Measurements from ENCODE around the gene OR10H3. TPM values are rescaled to one million over a fixed set of nuclear protein-coding genes. Genes with fewer than 3 reads are reported as not detected.

OR10H3 gene
- total RNA-seq, 1 donor from 2014 or later: not detected

- no peaks in the 10 kb centered on the region for H3K27me3 Mint-ChIP-seq (ENCODE audit: low read depth, unreplicated experiment)
- Histone ChIP-seq H3K9ac (ENCODE audit: low read length) (no peak overlapping the region), H3K27ac (ENCODE audit: low read depth, low read length) (no peak overlapping the region), H3K4me3 (ENCODE audit: insufficient read depth, low read depth, low read length) (no peak overlapping the region), H4K20me1 (ENCODE audit: insufficient read depth, low read length) (no peaks in the 10 kb centered on the region), H3K36me3 (ENCODE audit: insufficient read depth, low read length) (no peaks in the 10 kb centered on the region), H3K9me3 (ENCODE audit: insufficient read depth, low read depth, low read length) (no peaks in the 10 kb centered on the region), H2AFZ (ENCODE audit: low read depth, low read length) (no peak overlapping the region), H3K4me1 (ENCODE audit: insufficient read depth, low read length) (no peaks in the 10 kb centered on the region), H3K79me2 (ENCODE audit: insufficient read depth, low read length) (no peaks in the 10 kb centered on the region), H3K4me2 (ENCODE audit: low read length) (no peak overlapping the region), H3K27me3 (ENCODE audit: insufficient read depth, low read length) (no peaks in the 10 kb centered on the region)
- no peak for FAIRE-seq
- DNase-seq (ENCODE audit: low read depth): no peak
- H3K27ac Mint-ChIP-seq (ENCODE audit: unreplicated experiment): no peak overlapping the region
- H3K4me1 Mint-ChIP-seq (ENCODE audit: low read depth, unreplicated experiment): no peaks in the 10 kb centered on the region
- H3K9me3 Mint-ChIP-seq (ENCODE audit: unreplicated experiment): peaks cover 6% of the 10 kb centered on the region
- TF ChIP-seq, protein P1, sequence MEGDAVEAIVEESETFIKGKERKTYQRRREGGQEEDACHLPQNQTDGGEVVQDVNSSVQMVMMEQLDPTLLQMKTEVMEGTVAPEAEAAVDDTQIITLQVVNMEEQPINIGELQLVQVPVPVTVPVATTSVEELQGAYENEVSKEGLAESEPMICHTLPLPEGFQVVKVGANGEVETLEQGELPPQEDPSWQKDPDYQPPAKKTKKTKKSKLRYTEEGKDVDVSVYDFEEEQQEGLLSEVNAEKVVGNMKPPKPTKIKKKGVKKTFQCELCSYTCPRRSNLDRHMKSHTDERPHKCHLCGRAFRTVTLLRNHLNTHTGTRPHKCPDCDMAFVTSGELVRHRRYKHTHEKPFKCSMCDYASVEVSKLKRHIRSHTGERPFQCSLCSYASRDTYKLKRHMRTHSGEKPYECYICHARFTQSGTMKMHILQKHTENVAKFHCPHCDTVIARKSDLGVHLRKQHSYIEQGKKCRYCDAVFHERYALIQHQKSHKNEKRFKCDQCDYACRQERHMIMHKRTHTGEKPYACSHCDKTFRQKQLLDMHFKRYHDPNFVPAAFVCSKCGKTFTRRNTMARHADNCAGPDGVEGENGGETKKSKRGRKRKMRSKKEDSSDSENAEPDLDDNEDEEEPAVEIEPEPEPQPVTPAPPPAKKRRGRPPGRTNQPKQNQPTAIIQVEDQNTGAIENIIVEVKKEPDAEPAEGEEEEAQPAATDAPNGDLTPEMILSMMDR (IDR thresholded peaks at IDR 0.05; ENCODE audit: insufficient read depth, low read depth, low read length): no peak
- TF ChIP-seq EZH2 (IDR thresholded peaks at IDR 0.05; ENCODE audit: insufficient read depth, low read length): no peak
- H3K4me3 Mint-ChIP-seq (ENCODE audit: unreplicated experiment): no peak overlapping the region
- H3K36me3 Mint-ChIP-seq (ENCODE audit: low read depth, unreplicated experiment): no peaks in the 10 kb centered on the region
Measured at GRCh38 chr19:15701757-15702533, 35.8 kb upstream of the OR10H3 start.

GRCh38 chr19:15702534-15702930, 35.3 kb upstream of the OR10H3 start:
- no peaks in the 10 kb centered on the region for H3K27me3 ChIP-seq (ENCODE audit: insufficient read depth, low read length)
- no peak overlapping the region for H3K27ac Mint-ChIP-seq (ENCODE audit: unreplicated experiment)
- no peaks in the 10 kb centered on the region for H3K36me3 ChIP-seq (ENCODE audit: insufficient read depth, low read length)
- H3K4me3 ChIP-seq (ENCODE audit: insufficient read depth, low read depth, low read length): no peak overlapping the region
- H4K20me1 ChIP-seq (ENCODE audit: insufficient read depth, low read length): no peaks in the 10 kb centered on the region
- no peaks in the 10 kb centered on the region for H3K79me2 ChIP-seq (ENCODE audit: insufficient read depth, low read length)
- no peaks in the 10 kb centered on the region for H3K4me1 ChIP-seq (ENCODE audit: insufficient read depth, low read length)
- no peak overlapping the region for H3K9ac ChIP-seq (ENCODE audit: low read length)
- no peaks in the 10 kb centered on the region for H3K4me1 Mint-ChIP-seq (ENCODE audit: low read depth, unreplicated experiment)
- H3K36me3 Mint-ChIP-seq (ENCODE audit: low read depth, unreplicated experiment): no peaks in the 10 kb centered on the region
- H3K27me3 Mint-ChIP-seq (ENCODE audit: low read depth, unreplicated experiment): no peaks in the 10 kb centered on the region
- TF ChIP-seq, protein P1 (IDR thresholded peaks at IDR 0.05; ENCODE audit: insufficient read depth, low read depth, low read length): no peak
- no peak for TF ChIP-seq EZH2 (IDR thresholded peaks at IDR 0.05; ENCODE audit: insufficient read depth, low read length)
- no peak overlapping the region for H3K4me3 Mint-ChIP-seq (ENCODE audit: unreplicated experiment)
- no peaks in the 10 kb centered on the region for H3K9me3 ChIP-seq (ENCODE audit: insufficient read depth, low read depth, low read length)
- no peak overlapping the region for H3K4me2 ChIP-seq (ENCODE audit: low read length)
- no peak overlapping the region for H2AFZ ChIP-seq (ENCODE audit: low read depth, low read length)
- H3K9me3 Mint-ChIP-seq (ENCODE audit: unreplicated experiment): peaks cover 7% of the 10 kb centered on the region
- DNase-seq (ENCODE audit: low read depth): no peak
- FAIRE-seq: no peak
- no peak overlapping the region for H3K27ac ChIP-seq (ENCODE audit: low read depth, low read length)

DNA sequence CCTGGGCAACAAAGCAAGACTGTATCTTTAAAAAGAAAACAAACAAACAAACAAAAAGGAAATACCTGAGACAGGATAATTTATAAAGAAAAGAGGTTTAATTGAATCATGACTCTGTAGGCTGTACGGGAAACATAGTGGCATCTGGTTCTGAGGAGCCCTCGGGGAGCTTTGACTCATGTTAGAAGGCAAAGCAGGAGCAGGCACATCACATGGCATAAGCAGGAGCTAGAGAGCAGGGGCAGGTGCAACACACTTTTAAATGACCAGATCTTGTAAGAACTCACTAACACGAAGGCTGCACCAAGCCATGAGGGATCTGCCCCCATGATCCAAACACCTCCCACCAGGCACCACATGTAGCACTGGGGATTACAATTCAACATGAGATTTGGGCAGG, 23.1 kb upstream of the OR10H3 start:
- Histone ChIP-seq H3K4me1 (ENCODE audit: insufficient read depth, low read length) (no peaks in the 10 kb centered on the region), H3K36me3 (ENCODE audit: insufficient read depth, low read length) (no peaks in the 10 kb centered on the region), H2AFZ (ENCODE audit: low read depth, low read length) (no peak overlapping the region), H3K4me3 (ENCODE audit: insufficient read depth, low read depth, low read length) (no peak overlapping the region), H3K27me3 (ENCODE audit: insufficient read depth, low read length) (no peaks in the 10 kb centered on the region), H3K4me2 (ENCODE audit: low read length) (no peak overlapping the region), H3K27ac (ENCODE audit: low read depth, low read length) (no peak overlapping the region), H4K20me1 (ENCODE audit: insufficient read depth, low read length) (no peaks in the 10 kb centered on the region), H3K9ac (ENCODE audit: low read length) (no peak overlapping the region), H3K79me2 (ENCODE audit: insufficient read depth, low read length) (no peaks in the 10 kb centered on the region), H3K9me3 (ENCODE audit: insufficient read depth, low read depth, low read length) (peaks cover 3% of the 10 kb centered on the region)
- Mint-ChIP-seq H3K36me3 (ENCODE audit: low read depth, unreplicated experiment) (no peaks in the 10 kb centered on the region), H3K9me3 (ENCODE audit: unreplicated experiment) (peaks cover 8% of the 10 kb centered on the region), H3K4me3 (ENCODE audit: unreplicated experiment) (no peak overlapping the region), H3K4me1 (ENCODE audit: low read depth, unreplicated experiment) (no peaks in the 10 kb centered on the region), H3K27me3 (ENCODE audit: low read depth, unreplicated experiment) (no peaks in the 10 kb centered on the region), H3K27ac (ENCODE audit: unreplicated experiment) (no peak overlapping the region)
- no peak for FAIRE-seq
- TF ChIP-seq, protein P1 (IDR thresholded peaks at IDR 0.05; ENCODE audit: insufficient read depth, low read depth, low read length): no peak
- TF ChIP-seq EZH2 (IDR thresholded peaks at IDR 0.05; ENCODE audit: insufficient read depth, low read length): no peak
- no peak for DNase-seq (ENCODE audit: low read depth)

All from astrocyte (in vitro differentiated cells and primary cell).